HG03439 (cell line): ENCODE results near the gene TBC1D1.

Source experiments
- ATAC-seq: cut with Tn5 transposase; IDR thresholded peaks from one replicate; pipeline ENCODE4 v1.9.1; 2021; ENCODE audit warnings: mild to moderate bottlenecking, moderate library complexity; ENCODE audit not compliant: unreplicated experiment

TBC1D1 gene

GRCh38 chr4:38095691-38096090 is 204.8 kb downstream of the TBC1D1 start:
- ATAC-seq = no peak

GRCh38 chr4:38097818-38098217 is 206.9 kb downstream of the TBC1D1 start:
- ATAC-seq = no peak

- ATAC-seq = no peak
These were observed 208.2 kb downstream of the TBC1D1 start for GRCh38 chr4:38099020-38099600.

- ATAC-seq = no peak
These were observed 209.1 kb downstream of the TBC1D1 start for GRCh38 chr4:38099908-38100407.

GRCh38 chr4:38100474-38101255 is 209.8 kb downstream of the TBC1D1 start:
- no peak for ATAC-seq

- ATAC-seq = no peak
These were observed 210.7 kb downstream of the TBC1D1 start for GRCh38 chr4:38101563-38101962.

- ATAC-seq = no peak
These were observed 212.2 kb downstream of the TBC1D1 start for GRCh38 chr4:38102957-38103588.

GRCh38 chr4:38105475-38106220 is 214.8 kb downstream of the TBC1D1 start:
- peak; percentile 81 for ATAC-seq

- no peak for ATAC-seq
These were observed 215.4 kb downstream of the TBC1D1 start for GRCh38 chr4:38106311-38106710.

GRCh38 chr4:38106886-38107514 is 216.1 kb downstream of the TBC1D1 start:
- ATAC-seq = no peak

- no peak for ATAC-seq
These were observed 216.9 kb downstream of the TBC1D1 start for GRCh38 chr4:38107818-38108217.

GRCh38 chr4:38109370-38109769 is 218.5 kb downstream of the TBC1D1 start:
- ATAC-seq = no peak

- ATAC-seq = no peak
These were observed 219.0 kb downstream of the TBC1D1 start for GRCh38 chr4:38109896-38110295.

GRCh38 chr4:38111024-38111423 is 220.1 kb downstream of the TBC1D1 start:
- no peak for ATAC-seq

- ATAC-seq = no peak
These were observed 220.8 kb downstream of the TBC1D1 start for GRCh38 chr4:38111717-38112116.

- ATAC-seq = no peak
These were observed 222.2 kb downstream of the TBC1D1 start for GRCh38 chr4:38113132-38113531.

GRCh38 chr4:38113551-38113950 is 222.7 kb downstream of the TBC1D1 start:
- no peak for ATAC-seq

GRCh38 chr4:38114386-38115150 is 223.7 kb downstream of the TBC1D1 start:
- ATAC-seq = no peak

GRCh38 chr4:38115601-38116000 is 224.7 kb downstream of the TBC1D1 start:
- no peak for ATAC-seq

GRCh38 chr4:38117591-38117990 is 226.7 kb downstream of the TBC1D1 start:
- ATAC-seq = no peak
